IPS DF 4.7 (cell line): ENCODE measurements around the gene NAA80.

Source experiments
- DNase-seq: peaks from one replicate; pipeline ENCODE4 v3.0.0-alpha.2; 2013; ENCODE audit warnings: low spot score; ENCODE audit errors: extremely low read depth

NAA80 gene

GRCh38 chr3:50259432-50260026, 39.7 kb downstream of the NAA80 start:
- DNase-seq, result no peak

GRCh38 chr3:50258979-50259378, 40.2 kb downstream of the NAA80 start:
- DNase-seq, result no peak

- no peak for DNase-seq
These were observed 41.0 kb downstream of the NAA80 start for GRCh38 chr3:50258029-50258680.

GRCh38 chr3:50256978-50257890, 42.0 kb downstream of the NAA80 start:
- no peak for DNase-seq

- DNase-seq, result no peak
These were observed 44.0 kb downstream of the NAA80 start for GRCh38 chr3:50255251-50255615.

- DNase-seq, result no peak
These were observed 44.5 kb downstream of the NAA80 start for GRCh38 chr3:50254577-50255250.

GRCh38 chr3:50251220-50251619, 48.0 kb downstream of the NAA80 start:
- no peak for DNase-seq

GRCh38 chr3:50250514-50250913, 48.7 kb downstream of the NAA80 start:
- DNase-seq, result no peak

GRCh38 chr3:50249457-50249856, 49.7 kb downstream of the NAA80 start:
- DNase-seq, result no peak

- no peak for DNase-seq
These were observed 50.8 kb downstream of the NAA80 start for GRCh38 chr3:50248387-50248786.

GRCh38 chr3:50246517-50246954, 52.7 kb downstream of the NAA80 start:
- DNase-seq, result no peak
